AG04449 (cell line): Measurements from ENCODE around the gene HPSE2.

Experiments used
- CTCF ChIA-PET: fragments of 350-600 bp; formaldehyde crosslinking; extraction: SDS; loops from one replicate; lab custom pipeline; 2021; ENCODE audit warnings: antibody characterized with exemption; lab: Yijun Ruan, JAX
- POLR2A ChIA-PET: fragments of 400-600, 350-600 bp; formaldehyde crosslinking; extraction: SDS; loops from one replicate; lab custom pipeline; 2020; ENCODE audit warnings: antibody characterized with exemption, inconsistent platforms; lab: Yijun Ruan, JAX
- DNase-seq: peaks from one replicate; pipeline ENCODE4 v3.0.0-alpha.2; 2010; ENCODE audit warnings: low read depth, low spot score
- H3K4me3 ChIP-seq: 2 replicates; pipeline ENCODE4 v1.5.1; 2011; ENCODE audit warnings: low read depth, mild to moderate bottlenecking, control low read depth, low read length
- TF ChIP-seq, protein P1 (sequence below): IDR thresholded peaks from one replicate; pipeline ENCODE4 v1.5.1; 2011; ENCODE audit warnings: mild to moderate bottlenecking, moderate library complexity, low read length, control low read depth, inconsistent platforms; ENCODE audit not compliant: insufficient read depth; ENCODE audit errors: missing control alignments

The HPSE2 gene

DNA sequence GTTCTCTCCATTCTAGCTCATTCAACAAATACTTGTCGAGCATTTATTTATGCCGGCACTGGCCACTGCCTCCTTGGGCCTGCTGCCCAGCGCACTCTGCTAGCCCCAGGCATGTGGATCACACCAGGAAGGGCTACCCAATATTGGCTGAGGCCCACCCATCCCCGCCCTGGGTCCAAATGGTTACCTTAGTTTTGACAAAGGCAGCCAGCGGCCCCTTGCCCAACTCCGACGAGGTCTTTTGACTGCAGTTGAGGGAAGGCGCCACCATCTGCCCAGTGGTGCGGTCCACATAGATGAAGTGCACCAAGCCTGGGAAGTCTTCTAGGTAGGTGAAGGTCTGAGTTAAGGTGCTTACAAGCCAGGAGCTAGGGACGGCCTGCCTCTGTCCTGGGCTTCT, 813.5 kb downstream of the HPSE2 start:
- DNase-seq: no peak
- ChIA-PET CTCF (interaction anchor here (1.2 to 2.1 kb wide), 5 partner anchors 9 to 113 kb away, joined by 4 to 9 read pairs (median 4); no protein-coding TSS in a partner anchor), POLR2A (no interaction called here)
- TF ChIP-seq, protein P1, sequence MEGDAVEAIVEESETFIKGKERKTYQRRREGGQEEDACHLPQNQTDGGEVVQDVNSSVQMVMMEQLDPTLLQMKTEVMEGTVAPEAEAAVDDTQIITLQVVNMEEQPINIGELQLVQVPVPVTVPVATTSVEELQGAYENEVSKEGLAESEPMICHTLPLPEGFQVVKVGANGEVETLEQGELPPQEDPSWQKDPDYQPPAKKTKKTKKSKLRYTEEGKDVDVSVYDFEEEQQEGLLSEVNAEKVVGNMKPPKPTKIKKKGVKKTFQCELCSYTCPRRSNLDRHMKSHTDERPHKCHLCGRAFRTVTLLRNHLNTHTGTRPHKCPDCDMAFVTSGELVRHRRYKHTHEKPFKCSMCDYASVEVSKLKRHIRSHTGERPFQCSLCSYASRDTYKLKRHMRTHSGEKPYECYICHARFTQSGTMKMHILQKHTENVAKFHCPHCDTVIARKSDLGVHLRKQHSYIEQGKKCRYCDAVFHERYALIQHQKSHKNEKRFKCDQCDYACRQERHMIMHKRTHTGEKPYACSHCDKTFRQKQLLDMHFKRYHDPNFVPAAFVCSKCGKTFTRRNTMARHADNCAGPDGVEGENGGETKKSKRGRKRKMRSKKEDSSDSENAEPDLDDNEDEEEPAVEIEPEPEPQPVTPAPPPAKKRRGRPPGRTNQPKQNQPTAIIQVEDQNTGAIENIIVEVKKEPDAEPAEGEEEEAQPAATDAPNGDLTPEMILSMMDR: no peak
- no peak overlapping the region for H3K4me3 ChIP-seq

DNA sequence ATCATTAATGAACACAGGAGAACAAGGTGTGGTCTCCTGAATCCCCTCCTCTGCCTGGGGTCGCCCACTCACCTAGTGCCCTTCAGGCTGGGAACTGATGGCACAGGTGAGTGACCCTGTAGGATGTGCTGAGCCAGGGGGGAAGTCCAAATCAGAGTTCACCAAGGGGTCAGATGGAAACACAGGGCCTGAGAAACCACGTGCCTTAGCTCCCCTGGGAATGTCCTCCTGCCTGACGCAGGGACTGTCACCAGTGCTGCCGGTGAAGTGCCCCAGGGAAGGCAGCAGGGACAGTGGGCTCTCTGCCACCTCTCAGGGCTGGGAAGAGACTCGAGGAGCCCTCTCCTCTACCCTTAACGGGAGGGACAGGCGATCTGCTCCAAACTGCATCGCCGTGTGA, 814.9 kb downstream of the HPSE2 start:
- TF ChIP-seq, protein P1: no peak
- POLR2A ChIA-PET: no interaction called here
- no peak overlapping the region for H3K4me3 ChIP-seq
- no peak for DNase-seq
- CTCF ChIA-PET: interaction anchor here (1.1 to 2.1 kb wide), 2 partner anchors 111 to 249 kb away, joined by 3 to 6 read pairs; no protein-coding TSS in a partner anchor

DNA sequence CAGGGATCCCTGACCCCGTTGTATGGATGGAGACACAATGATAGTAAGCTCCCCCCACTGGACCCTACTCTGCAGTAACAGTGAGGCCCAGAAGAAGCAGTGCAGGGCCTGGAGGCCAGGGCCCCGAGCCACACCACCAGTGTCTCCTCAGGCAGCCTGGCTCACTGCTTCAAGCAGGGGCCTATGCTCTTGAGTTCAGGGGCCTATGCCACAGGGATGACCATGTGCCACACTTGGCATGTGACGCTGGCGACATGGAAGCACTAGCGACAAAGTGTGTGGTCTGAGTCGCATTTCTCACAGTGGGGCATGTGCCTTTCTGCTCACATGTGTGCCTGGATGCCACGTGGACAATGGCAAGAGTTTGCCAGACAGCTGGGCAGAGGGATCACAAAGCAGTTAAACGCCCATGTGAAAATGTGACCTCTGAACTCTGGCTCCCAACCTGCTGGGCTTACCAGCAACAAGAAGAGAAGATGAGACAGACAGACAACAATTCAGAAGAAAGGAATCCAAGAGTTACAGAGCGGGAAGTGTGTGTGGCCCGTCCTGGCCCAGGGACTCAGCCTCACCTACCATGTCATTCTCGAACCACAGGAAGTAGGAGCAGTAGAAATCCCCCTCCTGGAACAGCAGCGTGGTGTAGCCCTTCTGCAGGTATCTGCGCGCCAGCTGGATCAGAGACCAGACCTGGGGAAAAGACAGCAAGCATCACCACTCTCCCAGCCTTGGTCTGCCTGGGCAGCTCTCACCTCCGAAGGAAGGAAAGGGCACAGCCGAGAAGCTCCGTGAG, 816.0 kb downstream of the HPSE2 start:
- POLR2A ChIA-PET: no interaction called here
- no peak overlapping the region for H3K4me3 ChIP-seq

DNA sequence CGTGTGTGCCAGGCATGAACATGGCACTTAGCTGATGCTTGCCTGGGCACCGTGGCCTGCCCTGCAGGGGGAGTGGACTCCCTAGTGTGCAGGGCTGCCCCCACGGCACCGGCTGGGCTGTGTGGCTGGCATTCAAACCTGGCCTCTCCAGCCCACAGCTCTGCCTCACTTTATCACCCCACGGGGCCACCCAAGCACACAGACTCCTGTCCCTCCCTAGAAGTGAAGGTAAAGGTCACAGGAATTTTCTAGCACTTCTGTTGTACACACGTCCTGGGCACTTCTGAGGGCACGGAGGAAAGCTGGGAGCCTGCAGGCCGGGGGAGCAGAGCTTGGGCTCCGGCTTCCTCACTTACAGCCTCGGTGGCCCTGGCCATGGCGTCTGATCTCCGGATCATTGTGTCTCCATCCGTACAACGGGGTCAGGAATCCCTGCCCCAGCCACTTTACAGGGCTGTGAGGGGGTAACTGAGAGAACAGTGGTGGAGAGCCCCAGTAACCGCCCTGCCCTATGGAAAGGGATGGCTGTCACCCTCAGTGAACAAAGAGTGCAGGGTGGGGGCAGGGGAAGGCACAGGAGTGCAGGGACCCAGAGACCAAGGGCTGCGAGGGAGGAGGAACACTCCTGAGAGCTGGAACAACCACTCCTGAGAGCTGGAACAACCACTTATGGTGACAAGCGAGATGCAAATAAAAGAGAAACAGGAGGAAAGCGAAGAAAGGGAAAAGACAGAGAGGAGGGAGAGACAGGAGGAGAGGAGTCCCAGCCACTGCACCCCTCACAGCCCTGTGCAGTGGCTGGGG, 816.8 kb downstream of the HPSE2 start:
- H3K4me3 ChIP-seq: no peak overlapping the region
- CTCF ChIA-PET: interaction anchor here (1.2 kb wide), 1 partner anchor 8 kb away, joined by 3 read pairs; no protein-coding TSS in a partner anchor
- POLR2A ChIA-PET: no interaction called here
- TF ChIP-seq, protein P1: no peak
- DNase-seq: no peak

More for the DNA sequence above, 816.0 kb downstream of the HPSE2 start:
- DNase-seq: no peak
- CTCF ChIA-PET: no interaction called here
- TF ChIP-seq, protein P1: no peak

DNA sequence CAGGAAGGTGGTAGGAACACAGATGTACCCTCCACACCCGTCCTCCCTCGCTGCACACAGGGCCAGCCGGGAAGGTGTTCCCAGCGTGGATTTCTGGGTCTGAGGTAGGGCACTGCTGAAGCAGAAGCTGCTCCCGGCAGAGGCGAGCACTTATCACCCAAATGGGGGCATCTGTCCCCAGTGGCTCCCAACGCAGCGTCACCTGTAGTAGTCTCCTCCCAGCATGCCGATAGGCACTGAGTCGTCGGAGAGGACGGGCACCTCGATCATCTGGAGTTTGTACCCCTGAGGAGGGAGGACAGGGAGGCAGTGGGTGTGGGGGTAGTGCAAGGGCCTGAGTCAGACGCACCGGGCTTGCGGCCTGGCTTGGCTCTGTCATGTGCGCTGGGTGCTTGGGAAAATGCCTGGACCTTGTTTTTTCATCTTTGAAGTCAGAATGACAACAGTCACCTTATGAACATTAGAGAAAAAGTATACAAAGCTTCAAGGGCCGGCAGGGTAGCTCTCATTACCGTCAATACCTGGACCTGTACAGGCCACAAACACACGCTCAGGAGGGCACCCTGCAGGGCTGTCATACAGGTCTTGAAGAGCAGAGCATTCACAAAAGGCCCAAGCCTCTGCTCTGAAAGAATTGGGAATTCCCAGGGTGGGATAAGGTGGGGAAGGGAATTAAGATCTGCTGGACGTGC, 817.5 kb downstream of the HPSE2 start:
- TF ChIP-seq, protein P1: no peak
- ChIA-PET CTCF (interaction anchor here (1.2 to 4.5 kb wide), 2 partner anchors 7 to 9 kb away, joined by 3 to 24 read pairs; no protein-coding TSS in a partner anchor), POLR2A (no interaction called here)
- H3K4me3 ChIP-seq: no peak overlapping the region
- no peak for DNase-seq
